ENCODE measurements around the gene ITM2B. TPM values are rescaled to one million over a fixed set of nuclear protein-coding genes. Genes with fewer than 3 reads are reported as not detected.

ITM2B gene
- total RNA-seq, 1 donor: 176 TPM

- Histone ChIP-seq H3K4me3 (ENCODE audit: insufficient read depth, low read length) (no peak overlapping the region), H2AFZ (ENCODE audit: low read length) (no peak overlapping the region), H3K79me2 (ENCODE audit: insufficient read depth, low read length) (no peaks in the 10 kb centered on the region), H3K4me2 (ENCODE audit: insufficient read depth, low read length) (no peak overlapping the region), H3K27me3 (ENCODE audit: insufficient read depth, low read length) (no peaks in the 10 kb centered on the region), H3K36me3 (ENCODE audit: insufficient read depth, low read length) (peaks cover 31% of the 10 kb centered on the region), H3K9me3 (ENCODE audit: low read depth, low read length) (no peaks in the 10 kb centered on the region), H4K20me1 (ENCODE audit: insufficient read depth, low read length) (no peaks in the 10 kb centered on the region), H3K4me1 (ENCODE audit: insufficient read depth, low read length) (peaks cover 4% of the 10 kb centered on the region), H3K27ac (ENCODE audit: low read depth, low read length) (no peak overlapping the region)
- TF ChIP-seq, protein P1, sequence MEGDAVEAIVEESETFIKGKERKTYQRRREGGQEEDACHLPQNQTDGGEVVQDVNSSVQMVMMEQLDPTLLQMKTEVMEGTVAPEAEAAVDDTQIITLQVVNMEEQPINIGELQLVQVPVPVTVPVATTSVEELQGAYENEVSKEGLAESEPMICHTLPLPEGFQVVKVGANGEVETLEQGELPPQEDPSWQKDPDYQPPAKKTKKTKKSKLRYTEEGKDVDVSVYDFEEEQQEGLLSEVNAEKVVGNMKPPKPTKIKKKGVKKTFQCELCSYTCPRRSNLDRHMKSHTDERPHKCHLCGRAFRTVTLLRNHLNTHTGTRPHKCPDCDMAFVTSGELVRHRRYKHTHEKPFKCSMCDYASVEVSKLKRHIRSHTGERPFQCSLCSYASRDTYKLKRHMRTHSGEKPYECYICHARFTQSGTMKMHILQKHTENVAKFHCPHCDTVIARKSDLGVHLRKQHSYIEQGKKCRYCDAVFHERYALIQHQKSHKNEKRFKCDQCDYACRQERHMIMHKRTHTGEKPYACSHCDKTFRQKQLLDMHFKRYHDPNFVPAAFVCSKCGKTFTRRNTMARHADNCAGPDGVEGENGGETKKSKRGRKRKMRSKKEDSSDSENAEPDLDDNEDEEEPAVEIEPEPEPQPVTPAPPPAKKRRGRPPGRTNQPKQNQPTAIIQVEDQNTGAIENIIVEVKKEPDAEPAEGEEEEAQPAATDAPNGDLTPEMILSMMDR (IDR thresholded peaks at IDR 0.05; ENCODE audit: extremely low read depth, low read depth, low read length): no peak
- no peak for DNase-seq (ENCODE audit: insufficient read length, low spot score, missing footprints)
These were observed 30.2 kb downstream of the ITM2B start for GRCh38 chr13:48263196-48263595.

DNA sequence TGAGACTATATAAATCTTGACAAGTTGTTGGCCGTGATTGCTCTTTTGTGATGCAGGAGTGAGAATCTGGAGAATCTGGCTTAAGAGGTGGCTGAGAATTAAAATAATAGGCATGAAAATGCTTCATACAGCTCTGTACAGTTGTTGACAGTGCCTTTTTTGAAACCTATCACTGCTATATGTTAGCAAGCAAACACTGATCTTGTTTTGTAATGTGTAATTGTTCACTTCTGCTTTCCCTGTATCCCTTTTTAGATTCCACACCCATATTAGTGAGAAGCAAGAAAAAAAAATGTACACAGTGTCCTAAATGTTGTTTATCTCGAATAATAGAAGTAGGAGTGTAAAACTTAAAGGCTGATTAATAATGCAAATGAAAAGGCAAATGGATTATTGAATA is 31.1 kb downstream of the ITM2B start:
- Histone ChIP-seq H3K4me1 (ENCODE audit: insufficient read depth, low read length) (peaks cover 4% of the 10 kb centered on the region), H3K4me2 (ENCODE audit: insufficient read depth, low read length) (no peak overlapping the region), H3K9me3 (ENCODE audit: low read depth, low read length) (no peaks in the 10 kb centered on the region), H4K20me1 (ENCODE audit: insufficient read depth, low read length) (no peaks in the 10 kb centered on the region), H3K27me3 (ENCODE audit: insufficient read depth, low read length) (no peaks in the 10 kb centered on the region), H3K4me3 (ENCODE audit: insufficient read depth, low read length) (no peak overlapping the region), H3K27ac (ENCODE audit: low read depth, low read length) (no peak overlapping the region), H2AFZ (ENCODE audit: low read length) (no peak overlapping the region), H3K79me2 (ENCODE audit: insufficient read depth, low read length) (no peaks in the 10 kb centered on the region), H3K36me3 (ENCODE audit: insufficient read depth, low read length) (peaks cover 24% of the 10 kb centered on the region)
- no peak for DNase-seq (ENCODE audit: insufficient read length, low spot score, missing footprints)
- TF ChIP-seq, protein P1 (IDR thresholded peaks at IDR 0.05; ENCODE audit: extremely low read depth, low read depth, low read length): no peak

GRCh38 chr13:48265217-48265815 is 32.3 kb downstream of the ITM2B start:
- Histone ChIP-seq H3K9me3 (ENCODE audit: low read depth, low read length) (no peaks in the 10 kb centered on the region), H3K27ac (ENCODE audit: low read depth, low read length) (no peak overlapping the region), H4K20me1 (ENCODE audit: insufficient read depth, low read length) (no peaks in the 10 kb centered on the region), H3K27me3 (ENCODE audit: insufficient read depth, low read length) (no peaks in the 10 kb centered on the region), H2AFZ (ENCODE audit: low read length) (no peak overlapping the region), H3K36me3 (ENCODE audit: insufficient read depth, low read length) (peaks cover 24% of the 10 kb centered on the region), H3K4me3 (ENCODE audit: insufficient read depth, low read length) (no peak overlapping the region), H3K4me2 (ENCODE audit: insufficient read depth, low read length) (no peak overlapping the region), H3K79me2 (ENCODE audit: insufficient read depth, low read length) (no peaks in the 10 kb centered on the region), H3K4me1 (ENCODE audit: insufficient read depth, low read length) (peaks cover 4% of the 10 kb centered on the region)
- TF ChIP-seq, protein P1 (IDR thresholded peaks at IDR 0.05; ENCODE audit: extremely low read depth, low read depth, low read length): no peak
- no peak for DNase-seq (ENCODE audit: insufficient read length, low spot score, missing footprints)

GRCh38 chr13:48266150-48266549 is 33.1 kb downstream of the ITM2B start:
- Histone ChIP-seq H3K9me3 (ENCODE audit: low read depth, low read length) (no peaks in the 10 kb centered on the region), H4K20me1 (ENCODE audit: insufficient read depth, low read length) (no peaks in the 10 kb centered on the region), H2AFZ (ENCODE audit: low read length) (no peak overlapping the region), H3K27me3 (ENCODE audit: insufficient read depth, low read length) (no peaks in the 10 kb centered on the region), H3K4me2 (ENCODE audit: insufficient read depth, low read length) (no peak overlapping the region), H3K36me3 (ENCODE audit: insufficient read depth, low read length) (peaks cover 21% of the 10 kb centered on the region), H3K79me2 (ENCODE audit: insufficient read depth, low read length) (no peaks in the 10 kb centered on the region), H3K4me3 (ENCODE audit: insufficient read depth, low read length) (no peak overlapping the region), H3K4me1 (ENCODE audit: insufficient read depth, low read length) (peaks cover 4% of the 10 kb centered on the region), H3K27ac (ENCODE audit: low read depth, low read length) (no peak overlapping the region)
- DNase-seq (ENCODE audit: insufficient read length, low spot score, missing footprints): no peak
- TF ChIP-seq, protein P1 (IDR thresholded peaks at IDR 0.05; ENCODE audit: extremely low read depth, low read depth, low read length): no peak
